Naive B cell (primary cell): ENCODE measurements around the gene BZW1. TPM values are rescaled to one million over a fixed set of nuclear protein-coding genes. Genes with fewer than 3 reads are reported as not detected.

Experiments
- ATAC-seq, 2 donors: fragments of 150-1000 bp; cut with Tn5 transposase; 2 replicates each; pipeline ENCODE4 v1.10.0; 2021; ENCODE audit warnings: low read depth in 2 of 2, mild to moderate bottlenecking in 2 of 2, moderate library complexity in 2 of 2
- DNase-seq: peaks from one replicate; pipeline ENCODE4 v3.0.0; 2022
- H3K27ac Mint-ChIP-seq, 6 donors: one replicate each; pipeline ENCODE4 v1.8.0; 2020 to 2022; ENCODE audit warnings: mild to moderate bottlenecking in 6 of 6, mixed read lengths in 6 of 6, moderate library complexity in 5 of 6, inconsistent platforms in 2 of 6
- H3K27me3 Mint-ChIP-seq, 3 donors: one replicate each; pipeline ENCODE4 v1.8.0; 2021 to 2022; ENCODE audit warnings: mixed read lengths in 3 of 3, mild to moderate bottlenecking in 1 of 3
- H3K36me3 Mint-ChIP-seq, 2 donors: one replicate each; pipeline ENCODE4 v1.8.0; 2020 to 2022; ENCODE audit warnings: mixed read lengths in 2 of 2, inconsistent platforms in 1 of 2, mild to moderate bottlenecking in 1 of 2
- H3K4me1 Mint-ChIP-seq, 3 donors: one replicate each; pipeline ENCODE4 v1.8.0; 2020 to 2022; ENCODE audit warnings: mixed read lengths in 3 of 3, inconsistent platforms in 1 of 3, mild to moderate bottlenecking in 1 of 3, moderate library complexity in 1 of 3
- H3K4me3 Mint-ChIP-seq, 8 donors: one replicate each; pipeline ENCODE4 v1.8.0; 2020 to 2022; ENCODE audit warnings: mild to moderate bottlenecking in 8 of 8, mixed read lengths in 8 of 8, moderate library complexity in 8 of 8, inconsistent platforms in 2 of 8
- H3K9me3 Mint-ChIP-seq, 7 donors: one replicate each; pipeline ENCODE4 v1.8.0; 2020 to 2022; ENCODE audit warnings: mixed read lengths in 7 of 7, mild to moderate bottlenecking in 5 of 7, inconsistent platforms in 2 of 7, moderate library complexity in 1 of 7
- polyA plus RNA-seq, 6 donors: library from polyadenylated mRNA; unstranded; fragments of 300-500 nt; fragmentation: Illumina TruSeq; gene quantifications; one replicate each; pipeline ENCODE4 v1.2.3, GENCODE V29; 2021; ENCODE audit warnings: low read depth in 6 of 6

The BZW1 gene
- polyA plus RNA-seq, 6 donors from 2014 or later, result 165 to 201 (median 179) TPM

GRCh38 chr2:200828572-200829257 is 17.0 kb downstream of the BZW1 start:
- Mint-ChIP-seq H3K9me3 (no peaks in the 10 kb centered on the region), H3K36me3 (peaks cover 0 to 5% of the 10 kb centered on the region in 2 donors), H3K27ac (peak overlapping the region in 2 of 6 donors; percentile 13 to 34), H3K4me1 (peaks cover 0 to 3% (median 0%) of the 10 kb centered on the region in 3 donors), H3K27me3 (no peaks in the 10 kb centered on the region), H3K4me3 (no peak overlapping the region)
- ATAC-seq (no peak), DNase-seq (no peak)

- Mint-ChIP-seq H3K4me1 (peaks cover 0 to 3% (median 0%) of the 10 kb centered on the region in 3 donors), H3K4me3 (no peak overlapping the region), H3K9me3 (no peaks in the 10 kb centered on the region), H3K27ac (peak overlapping the region in 2 of 6 donors; percentile 13 to 34), H3K36me3 (peaks cover 0 to 5% of the 10 kb centered on the region in 2 donors), H3K27me3 (no peaks in the 10 kb centered on the region)
- ATAC-seq, result no peak
- DNase-seq, result no peak
Measured at GRCh38 chr2:200829258-200829655, 17.5 kb downstream of the BZW1 start.

GRCh38 chr2:200834701-200835100 is 23.0 kb downstream of the BZW1 start:
- Mint-ChIP-seq H3K4me1 (no peaks in the 10 kb centered on the region), H3K27me3 (no peaks in the 10 kb centered on the region), H3K9me3 (peaks cover 0 to 22% (median 12%) of the 10 kb centered on the region in 7 donors), H3K36me3 (peaks cover 0 to 10% of the 10 kb centered on the region in 2 donors), H3K27ac (no peak overlapping the region), H3K4me3 (no peak overlapping the region)
- ATAC-seq (no peak), DNase-seq (no peak)

GRCh38 chr2:200839513-200839912 is 27.8 kb downstream of the BZW1 start:
- H3K27me3 Mint-ChIP-seq, result no peaks in the 10 kb centered on the region
- H3K36me3 Mint-ChIP-seq, result peaks cover 0 to 5% of the 10 kb centered on the region in 2 donors
- peaks cover 0 to 22% (median 12%) of the 10 kb centered on the region in 7 donors for H3K9me3 Mint-ChIP-seq
- no peak overlapping the region for H3K27ac Mint-ChIP-seq
- H3K4me1 Mint-ChIP-seq, result no peaks in the 10 kb centered on the region
- H3K4me3 Mint-ChIP-seq, result no peak overlapping the region
- ATAC-seq (no peak), DNase-seq (no peak)

DNA sequence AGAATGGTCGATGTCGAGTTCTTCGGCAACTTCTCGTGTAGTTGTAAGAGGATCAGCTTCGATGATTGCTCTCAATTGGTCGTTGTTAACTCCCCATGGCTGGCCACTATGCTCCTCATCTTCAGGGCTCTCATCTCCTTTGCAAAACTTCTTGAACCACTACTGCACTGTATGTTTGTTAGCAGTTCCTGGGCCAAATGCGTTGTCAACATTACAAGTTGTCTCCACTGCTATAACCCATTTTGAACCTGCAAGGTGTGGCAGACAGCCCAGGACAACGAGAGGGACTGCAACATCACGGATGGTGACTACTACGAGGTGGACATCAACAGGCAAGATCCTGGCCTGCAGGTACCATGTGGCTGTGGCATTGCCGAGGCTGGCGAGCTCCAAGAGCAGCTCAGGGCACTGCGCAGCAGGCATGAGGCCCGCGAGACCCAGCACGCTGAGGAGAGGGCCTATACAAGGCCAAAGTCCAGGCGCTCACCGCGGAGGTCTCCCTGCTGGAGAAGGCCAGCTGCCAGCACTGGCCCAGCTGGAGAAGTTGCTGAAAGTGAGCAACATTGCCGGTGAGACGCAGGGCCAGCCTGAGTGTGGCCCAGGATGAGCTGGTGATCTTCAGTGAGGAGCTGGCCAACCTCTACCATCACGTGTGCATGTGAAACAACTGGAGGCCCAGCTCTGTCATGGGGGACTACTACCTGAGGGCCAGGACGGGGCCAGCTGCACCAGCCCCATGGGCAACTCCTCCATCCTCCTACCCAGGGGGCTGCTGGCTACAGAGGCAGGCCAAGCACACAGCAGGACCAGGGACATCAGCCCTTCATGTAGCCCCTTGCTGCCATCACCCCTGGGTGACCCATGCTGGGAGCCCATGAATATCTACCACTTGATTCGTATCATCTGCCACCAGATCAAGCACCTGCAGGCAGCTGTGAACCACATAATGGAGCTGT is 32.6 kb downstream of the BZW1 start:
- DNase-seq, result no peak
- H3K9me3 Mint-ChIP-seq, result no peaks in the 10 kb centered on the region
- H3K27ac Mint-ChIP-seq, result no peak overlapping the region
- ATAC-seq, result no peak
- H3K27me3 Mint-ChIP-seq, result no peaks in the 10 kb centered on the region
- H3K4me1 Mint-ChIP-seq, result no peaks in the 10 kb centered on the region
- no peaks in the 10 kb centered on the region for H3K36me3 Mint-ChIP-seq
- H3K4me3 Mint-ChIP-seq, result no peak overlapping the region

DNA sequence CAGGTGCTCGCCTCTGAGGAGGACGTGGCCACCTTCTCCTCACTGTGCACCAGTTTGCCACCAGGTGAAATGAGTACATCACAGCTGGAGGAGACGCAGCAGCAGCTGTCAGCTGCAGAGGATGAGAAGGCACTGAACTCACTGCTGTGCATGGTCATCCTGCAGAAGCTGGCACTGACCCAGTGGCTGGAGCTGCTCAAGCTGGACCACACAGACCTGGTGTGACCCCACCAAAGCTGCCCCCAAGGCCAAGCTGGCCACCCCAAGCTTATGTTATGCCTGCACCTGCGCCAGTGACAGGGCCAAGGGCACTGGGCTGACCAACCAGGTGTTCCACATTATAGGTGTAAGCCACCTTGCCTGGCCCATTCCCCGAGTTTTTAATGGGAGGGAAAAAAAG is 33.5 kb downstream of the BZW1 start:
- H3K27ac Mint-ChIP-seq, result no peak overlapping the region
- no peak for DNase-seq
- ATAC-seq, result no peak
- no peaks in the 10 kb centered on the region for H3K27me3 Mint-ChIP-seq
- H3K9me3 Mint-ChIP-seq, result no peaks in the 10 kb centered on the region
- no peak overlapping the region for H3K4me3 Mint-ChIP-seq
- no peaks in the 10 kb centered on the region for H3K4me1 Mint-ChIP-seq
- no peaks in the 10 kb centered on the region for H3K36me3 Mint-ChIP-seq

DNA sequence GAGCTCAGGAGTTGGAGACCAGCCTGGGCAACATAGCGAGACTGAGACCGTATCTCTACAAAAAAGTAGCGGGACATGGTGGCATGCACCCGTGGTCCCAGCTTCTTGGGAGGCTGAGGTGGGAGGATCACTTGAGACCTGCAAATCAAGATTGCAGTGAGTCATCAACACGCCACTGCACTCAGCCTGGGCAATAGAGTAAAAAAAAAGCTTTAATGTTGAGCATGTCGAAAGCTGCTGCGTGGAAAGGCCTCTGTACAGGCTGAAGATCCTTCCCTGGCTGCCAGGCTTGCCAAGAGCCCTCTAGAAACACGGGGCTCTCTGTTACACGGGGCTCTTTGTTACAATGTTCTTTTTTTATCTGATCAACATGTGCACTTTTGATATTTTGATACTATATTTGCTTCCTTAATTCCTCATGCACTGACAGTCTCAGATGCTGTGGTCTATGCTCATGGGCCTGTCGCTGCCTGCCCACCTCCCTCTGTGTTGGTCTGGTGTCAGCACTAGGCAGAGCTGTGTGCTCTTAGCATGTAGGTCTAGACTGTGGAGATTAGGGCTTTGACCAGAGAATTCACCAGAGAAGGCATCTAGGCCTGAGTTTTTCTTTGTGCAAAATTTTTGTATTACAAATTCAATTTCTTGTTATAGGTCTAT is 34.1 kb downstream of the BZW1 start:
- H3K36me3 Mint-ChIP-seq, result peaks cover 0 to 4% of the 10 kb centered on the region in 2 donors
- H3K9me3 Mint-ChIP-seq, result no peaks in the 10 kb centered on the region
- no peaks in the 10 kb centered on the region for H3K4me1 Mint-ChIP-seq
- DNase-seq (no peak), ATAC-seq (no peak)
- no peak overlapping the region for H3K4me3 Mint-ChIP-seq
- H3K27me3 Mint-ChIP-seq, result no peaks in the 10 kb centered on the region
- peak overlapping the region in 1 of 6 donors; percentile 76 for H3K27ac Mint-ChIP-seq

DNA sequence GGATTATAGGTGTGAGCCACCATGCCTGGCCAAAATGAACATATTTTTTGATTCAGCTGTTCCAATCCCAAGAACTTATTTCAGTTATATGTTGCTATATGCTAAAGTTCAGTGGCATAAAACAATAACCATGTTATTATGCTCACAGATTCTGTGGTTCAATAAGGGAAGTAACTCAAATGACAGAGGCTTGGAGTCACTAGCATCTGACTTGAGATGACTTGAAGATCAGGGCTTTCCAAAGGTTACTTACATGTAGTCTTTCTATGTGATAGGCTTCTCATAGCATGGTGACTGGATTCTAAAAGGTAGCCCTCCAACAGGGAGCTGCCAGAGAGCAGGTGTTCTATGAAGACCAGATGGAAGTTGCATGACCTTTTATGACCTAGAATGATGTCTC is 35.6 kb downstream of the BZW1 start:
- Mint-ChIP-seq H3K4me3 (no peak overlapping the region), H3K27me3 (no peaks in the 10 kb centered on the region), H3K4me1 (peaks cover 0 to 3% (median 0%) of the 10 kb centered on the region in 3 donors), H3K36me3 (peaks cover 11 to 14% of the 10 kb centered on the region in 2 donors), H3K9me3 (no peaks in the 10 kb centered on the region), H3K27ac (peak overlapping the region in 2 of 6 donors; percentile 62 to 67)
- DNase-seq, result no peak
- no peak for ATAC-seq

GRCh38 chr2:200847939-200848338 is 36.2 kb downstream of the BZW1 start:
- Mint-ChIP-seq H3K36me3 (peaks cover 17 to 20% of the 10 kb centered on the region in 2 donors), H3K4me3 (no peak overlapping the region), H3K27ac (peak overlapping the region in 3 of 6 donors; percentile 61 to 70 (median 67)), H3K27me3 (no peaks in the 10 kb centered on the region), H3K4me1 (peaks cover 0 to 3% (median 0%) of the 10 kb centered on the region in 3 donors), H3K9me3 (no peaks in the 10 kb centered on the region)
- DNase-seq (no peak), ATAC-seq (no peak)

GRCh38 chr2:200850512-200851256 is 39.0 kb downstream of the BZW1 start:
- no peaks in the 10 kb centered on the region for H3K9me3 Mint-ChIP-seq
- peak overlapping the region in 3 of 8 donors; percentile 13 to 67 (median 19) for H3K4me3 Mint-ChIP-seq
- ATAC-seq (no peak), DNase-seq (no peak)
- H3K27me3 Mint-ChIP-seq, result no peaks in the 10 kb centered on the region
- H3K4me1 Mint-ChIP-seq, result peaks cover 0 to 3% (median 0%) of the 10 kb centered on the region in 3 donors
- peak overlapping the region in 5 of 6 donors; percentile 74 to 92 (median 79) for H3K27ac Mint-ChIP-seq
- peaks cover 20 to 22% of the 10 kb centered on the region in 2 donors for H3K36me3 Mint-ChIP-seq

GRCh38 chr2:200851398-200852248 is 39.9 kb downstream of the BZW1 start:
- Mint-ChIP-seq H3K27me3 (no peaks in the 10 kb centered on the region), H3K36me3 (peaks cover 20 to 27% of the 10 kb centered on the region in 2 donors), H3K4me3 (peak overlapping the region in 1 of 8 donors; percentile 15), H3K27ac (peak overlapping the region in 5 of 6 donors; percentile 4 to 88 (median 67)), H3K9me3 (no peaks in the 10 kb centered on the region), H3K4me1 (peaks cover 0 to 3% (median 3%) of the 10 kb centered on the region in 3 donors)
- peak in 1 of 2 donors; percentile 25 for ATAC-seq
- no peak for DNase-seq

- Mint-ChIP-seq H3K4me3 (no peak overlapping the region), H3K36me3 (peaks cover 25 to 34% of the 10 kb centered on the region in 2 donors), H3K9me3 (no peaks in the 10 kb centered on the region), H3K4me1 (peaks cover 3 to 4% (median 3%) of the 10 kb centered on the region in 3 donors), H3K27me3 (no peaks in the 10 kb centered on the region), H3K27ac (peak overlapping the region in 5 of 6 donors; percentile 43 to 88 (median 67))
- no peak for DNase-seq
- ATAC-seq, result no peak
Measured at GRCh38 chr2:200852605-200853004, 40.9 kb downstream of the BZW1 start.
